Subcutaneous abdominal adipose tissue (tissue), 5 donors: ENCODE results near the gene CYP2W1.
"Not testable (repeated sequence)": the region's sequence is repeated elsewhere in the genome, so short reads cannot be mapped to it uniquely, and the experiment has no call there.

Source experiments
- H3K27ac ChIP-seq: one replicate; pipeline ENCODE4 v1.7.0; 2013; ENCODE audit warnings: low read depth, mild to moderate bottlenecking, inconsistent platforms, low read length, moderate library complexity
- H3K27me3 ChIP-seq, 5 donors: one replicate each; pipeline ENCODE4 v1.7.0; 2013; ENCODE audit warnings: low read length in 5 of 5, inconsistent platforms in 1 of 5; ENCODE audit not compliant: control insufficient read depth in 5 of 5, insufficient read depth in 4 of 5
- H3K36me3 ChIP-seq, 5 donors: one replicate each; pipeline ENCODE4 v1.7.0; 2013; ENCODE audit warnings: low read length in 5 of 5; ENCODE audit not compliant: control insufficient read depth in 5 of 5, insufficient read depth in 5 of 5
- H3K4me1 ChIP-seq, 5 donors: one replicate each; pipeline ENCODE4 v1.7.0; 2013; ENCODE audit warnings: low read length in 5 of 5, mild to moderate bottlenecking in 3 of 5, moderate library complexity in 1 of 5; ENCODE audit not compliant: control insufficient read depth in 5 of 5, insufficient read depth in 5 of 5
- H3K4me3 ChIP-seq, 5 donors: one replicate each; pipeline ENCODE4 v1.7.0; 2013; ENCODE audit warnings: low read length in 5 of 5, low read depth in 1 of 5
- H3K9ac ChIP-seq, 5 donors: one replicate each; pipeline ENCODE4 v1.7.0; 2013; ENCODE audit warnings: low read length in 5 of 5, mild to moderate bottlenecking in 4 of 5, moderate library complexity in 3 of 5
- H3K9me3 ChIP-seq, 5 donors: one replicate each; pipeline ENCODE4 v1.7.0; 2013; ENCODE audit warnings: low read length in 5 of 5; ENCODE audit not compliant: control insufficient read depth in 5 of 5
- donor health status: healthy.
- donor health status: healthy.
- donor health status: healthy.
- donor health status: healthy.
- donor health status: healthy.

Gene CYP2W1

DNA sequence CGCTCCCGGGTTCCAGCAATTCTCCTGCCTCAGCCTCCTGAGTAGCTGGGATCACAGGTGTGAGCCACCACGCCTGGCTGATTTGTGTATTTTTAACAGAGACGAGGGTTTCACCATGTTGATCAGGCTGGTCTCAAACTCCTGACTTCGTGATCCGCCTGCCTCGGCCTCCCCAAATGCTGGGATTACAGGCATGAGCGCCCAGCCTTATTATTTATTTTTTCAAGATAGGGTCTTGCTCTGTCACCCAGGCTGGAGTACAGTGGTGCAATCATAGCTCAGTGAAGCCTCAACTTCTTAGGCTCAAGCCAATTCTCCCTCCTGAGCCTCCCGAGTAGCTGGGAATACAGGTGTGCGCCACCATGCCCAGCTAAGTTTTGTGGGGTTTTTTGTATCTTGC, 23.2 kb upstream of the CYP2W1 start:
- H3K4me3 ChIP-seq, H3K27ac ChIP-seq, H3K36me3 ChIP-seq, H3K27me3 ChIP-seq, H3K9me3 ChIP-seq, H3K9ac ChIP-seq: not testable (repeated sequence)
- H3K4me1 ChIP-seq, result peaks cover 0 to 47% (median 30%) of the 10 kb centered on the region in 5 donors

DNA sequence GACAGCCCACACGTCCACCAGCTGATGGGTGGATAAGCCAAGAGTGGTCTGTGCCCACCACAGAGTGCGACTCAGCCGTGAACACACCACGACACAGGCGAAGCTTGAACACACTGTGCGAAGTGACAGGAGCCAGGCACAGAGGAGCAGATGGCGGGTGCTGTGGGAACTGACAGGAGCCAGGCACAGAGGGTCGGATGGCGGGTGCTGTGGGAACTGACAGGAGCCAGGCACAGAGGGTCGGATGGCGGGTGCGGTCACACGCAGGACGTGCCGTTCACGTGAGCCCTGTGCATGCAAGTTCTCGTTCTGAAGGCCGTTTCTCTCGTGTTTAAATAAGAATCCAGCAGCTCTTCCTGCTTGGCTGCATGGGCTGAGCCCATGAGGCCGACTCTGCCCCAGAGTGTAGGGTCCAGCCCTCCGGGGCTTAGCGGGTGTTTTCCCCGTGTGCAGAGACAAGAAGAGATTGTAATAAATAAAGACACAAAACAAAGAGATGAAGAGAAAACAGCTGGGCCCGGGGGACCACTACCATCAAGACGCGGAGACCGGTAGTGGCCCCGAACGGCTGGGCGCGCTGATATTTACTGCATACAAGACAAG, 22.6 kb upstream of the CYP2W1 start:
- Histone ChIP-seq H3K9me3 (no peaks in the 10 kb centered on the region), H3K27me3 (peaks cover 0 to 9% (median 5%) of the 10 kb centered on the region in 5 donors), H3K36me3 (no peaks in the 10 kb centered on the region), H3K27ac (no peak overlapping the region), H3K9ac (no peak overlapping the region), H3K4me3 (no peak overlapping the region), H3K4me1 (peaks cover 1 to 51% (median 32%) of the 10 kb centered on the region in 5 donors)

GRCh38 chr7:960972-961371, 22.0 kb upstream of the CYP2W1 start:
- not testable (repeated sequence) for H3K4me3 ChIP-seq, H3K27ac ChIP-seq, H3K27me3 ChIP-seq, H3K36me3 ChIP-seq, H3K9me3 ChIP-seq, H3K9ac ChIP-seq
- peaks cover 2 to 57% (median 37%) of the 10 kb centered on the region in 5 donors for H3K4me1 ChIP-seq

DNA sequence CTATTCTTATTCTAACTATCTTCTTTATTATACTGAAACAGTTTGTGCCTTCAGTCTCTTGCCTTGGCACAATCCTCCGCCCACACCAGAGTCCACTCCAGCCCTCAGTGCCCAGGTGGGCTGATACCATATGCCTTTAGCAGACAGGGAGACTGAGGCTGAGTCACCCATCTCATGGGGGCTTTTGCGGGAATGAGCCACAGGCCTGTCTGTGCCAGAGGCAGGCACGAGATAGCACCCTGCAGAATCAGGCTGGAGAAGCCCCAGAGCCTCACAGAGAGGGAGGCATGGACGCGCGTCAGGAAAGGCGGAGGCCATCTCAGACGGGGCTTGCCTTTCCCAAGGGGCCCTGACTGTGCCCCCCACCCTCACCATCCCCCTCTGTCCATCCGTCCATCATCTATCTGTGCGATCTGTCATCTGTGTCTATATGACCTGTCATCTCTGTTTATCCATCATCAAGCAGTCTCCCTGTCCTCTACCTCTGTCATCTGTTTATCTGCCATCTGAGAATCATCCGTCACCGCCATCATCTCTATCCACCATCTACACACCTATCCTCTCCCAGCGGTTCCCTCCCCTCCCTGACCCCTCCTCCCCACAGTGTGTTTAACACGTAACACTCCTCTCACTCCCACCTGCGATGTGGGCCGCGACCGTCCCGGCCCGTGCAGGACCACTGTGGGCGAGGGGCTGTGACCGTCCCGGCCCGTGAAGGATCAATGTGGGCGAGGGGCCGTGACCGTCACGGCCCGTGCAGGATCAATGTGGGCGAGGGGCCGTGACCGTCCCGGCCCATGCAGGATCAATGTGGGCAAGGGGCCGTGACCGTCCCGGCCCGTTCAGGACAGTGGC, 21.2 kb upstream of the CYP2W1 start:
- Histone ChIP-seq H3K27me3 (peaks cover 0 to 9% (median 5%) of the 10 kb centered on the region in 5 donors), H3K4me3 (no peak overlapping the region), H3K36me3 (peaks cover 0 to 7% (median 1%) of the 10 kb centered on the region in 5 donors), H3K4me1 (peaks cover 2 to 60% (median 38%) of the 10 kb centered on the region in 5 donors), H3K27ac (no peak overlapping the region), H3K9ac (no peak overlapping the region), H3K9me3 (no peaks in the 10 kb centered on the region)

- Histone ChIP-seq H3K9ac (no peak overlapping the region), H3K27ac (no peak overlapping the region), H3K4me1 (peaks cover 2 to 54% (median 34%) of the 10 kb centered on the region in 5 donors), H3K27me3 (peaks cover 0 to 9% (median 5%) of the 10 kb centered on the region in 5 donors), H3K36me3 (peaks cover 0 to 15% (median 9%) of the 10 kb centered on the region in 5 donors), H3K9me3 (no peaks in the 10 kb centered on the region), H3K4me3 (no peak overlapping the region)
Observed at GRCh38 chr7:962401-963081, 20.4 kb upstream of the CYP2W1 start.

DNA sequence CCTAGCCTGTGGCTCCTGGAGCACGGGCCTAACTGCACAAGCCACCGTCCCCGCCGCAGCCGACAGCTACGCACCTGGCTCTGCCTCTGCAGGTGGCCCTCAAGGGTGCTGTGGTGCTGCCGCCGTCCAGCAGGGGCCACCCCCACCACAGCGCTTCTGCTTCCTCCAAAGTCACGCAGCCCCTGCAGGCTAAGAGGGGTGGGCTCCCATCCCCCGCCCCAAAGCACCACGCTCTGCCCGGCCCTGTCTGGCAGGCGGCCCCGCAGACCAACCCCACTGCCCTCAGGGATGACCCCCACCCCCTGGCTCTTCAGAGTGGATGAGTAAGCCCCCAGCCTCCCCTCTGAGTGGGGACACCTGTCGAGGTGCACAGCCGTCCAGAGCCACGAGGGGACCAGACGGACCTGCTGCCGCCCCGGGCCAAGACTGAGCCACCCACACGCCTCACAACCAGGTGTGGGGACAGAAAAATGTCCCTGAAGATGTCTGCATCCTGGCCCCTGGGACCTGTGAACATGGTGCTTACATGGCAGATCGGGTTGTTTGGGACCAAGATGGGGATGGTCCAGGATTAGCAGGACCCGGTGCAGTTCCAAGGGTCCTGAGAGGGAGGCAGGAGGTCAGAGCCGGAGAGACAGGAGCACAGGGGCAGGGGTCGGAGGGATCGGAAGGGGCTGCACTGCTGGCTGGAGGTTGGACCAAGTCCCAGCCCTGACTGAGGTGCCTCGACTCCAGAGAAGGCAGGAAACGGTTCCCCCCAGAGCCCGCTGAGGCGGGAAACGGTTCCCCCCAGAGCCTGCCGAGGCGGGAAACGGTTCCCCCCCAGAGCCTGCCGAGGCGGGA, 19.5 kb upstream of the CYP2W1 start:
- Histone ChIP-seq H3K9ac (no peak overlapping the region), H3K9me3 (no peaks in the 10 kb centered on the region), H3K36me3 (peaks cover 0 to 24% (median 18%) of the 10 kb centered on the region in 5 donors), H3K27me3 (peaks cover 0 to 9% (median 5%) of the 10 kb centered on the region in 5 donors), H3K4me3 (no peak overlapping the region), H3K4me1 (peaks cover 2 to 50% (median 25%) of the 10 kb centered on the region in 5 donors), H3K27ac (no peak overlapping the region)

GRCh38 chr7:964401-965231, 18.4 kb upstream of the CYP2W1 start:
- Histone ChIP-seq H3K27ac (peak overlapping the region; percentile 76), H3K9ac (peak overlapping the region in 4 of 5 donors; percentile 21 to 66 (median 41)), H3K4me3 (peak overlapping the region in 2 of 5 donors; percentile 16 to 34), H3K9me3 (no peaks in the 10 kb centered on the region), H3K4me1 (peaks cover 2 to 57% (median 26%) of the 10 kb centered on the region in 5 donors), H3K36me3 (peaks cover 0 to 35% (median 27%) of the 10 kb centered on the region in 5 donors), H3K27me3 (peaks cover 0 to 9% (median 5%) of the 10 kb centered on the region in 5 donors)

DNA sequence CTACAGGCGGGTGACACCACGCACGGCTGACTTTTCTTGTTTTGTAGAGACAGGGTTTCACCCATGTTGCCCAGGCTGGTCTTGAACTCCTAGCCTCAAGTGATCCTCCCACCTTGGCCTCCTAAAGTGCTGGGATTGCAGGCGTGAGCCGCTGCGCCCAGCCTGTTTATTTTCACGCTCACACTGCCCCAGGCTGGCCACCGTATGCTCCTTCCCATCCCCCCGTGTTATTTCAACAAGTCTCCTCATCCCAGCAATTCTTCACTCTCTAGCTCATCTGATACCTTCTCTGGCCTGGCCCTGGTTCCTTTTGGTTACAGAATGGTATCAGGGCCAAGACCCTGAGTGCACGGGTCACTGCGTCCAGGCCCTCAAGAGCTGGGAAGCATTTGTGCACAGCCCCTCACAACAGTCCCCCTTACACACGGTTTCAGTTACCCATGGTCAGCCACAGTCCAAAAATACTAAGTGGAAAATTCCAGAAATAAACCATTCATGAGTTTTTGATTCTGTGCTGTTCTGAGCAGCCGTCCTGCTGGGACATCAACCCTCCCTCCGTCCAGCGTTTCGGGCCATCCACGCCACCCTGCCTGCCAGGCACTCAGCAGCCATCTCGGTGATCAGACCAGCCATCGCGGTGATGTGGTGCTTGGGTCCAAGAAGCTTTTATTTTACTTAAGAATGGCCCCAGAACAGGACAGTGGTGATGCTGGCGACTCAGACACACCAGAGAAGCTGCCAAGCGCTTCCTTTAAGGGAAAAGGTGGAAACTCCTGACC, 16.5 kb upstream of the CYP2W1 start:
- Histone ChIP-seq H3K4me3 (no peak overlapping the region), H3K27ac (no peak overlapping the region), H3K9me3 (no peaks in the 10 kb centered on the region), H3K27me3 (peaks cover 0 to 4% (median 0%) of the 10 kb centered on the region in 5 donors), H3K4me1 (peaks cover 2 to 54% (median 26%) of the 10 kb centered on the region in 5 donors), H3K9ac (no peak overlapping the region), H3K36me3 (peaks cover 0 to 46% (median 40%) of the 10 kb centered on the region in 5 donors)
